ENCODE measurements around the gene INSL3. TPM values are rescaled to one million over a fixed set of nuclear protein-coding genes. Genes with fewer than 3 reads are reported as not detected.

INSL3 gene
- total and polyA plus RNA-seq, 2 of the 13 experiments (the other 11 are each of a cell fraction or from before 2014, with no cell fraction given) = 0.30 TPM; not detected in 1

- Histone ChIP-seq H3K4me2 (ENCODE audit: low read depth, low read length) (peak overlapping the region; percentile 75), H3K27ac (ENCODE audit: extremely low read length, insufficient read depth, low read length) (peak overlapping the region; percentile 59), H3K4me3 (replicated peaks in 1 of 3; ENCODE audit: insufficient read depth in 1 of 3, low read depth in 2 of 3, low read length in 3 of 3) (peak overlapping the region; percentile 64 to 79 (median 66); a peak in 5 of 6 replicates), H3K27me3 (ENCODE audit: control insufficient read depth in 1 of 2, insufficient read depth in 2 of 2, low read length in 2 of 2) (peaks cover 0 to 15% of the 10 kb centered on the region in 2 experiments; a peak in 1 of 5 replicates), H3K9ac (ENCODE audit: insufficient read depth, low read depth, low read length) (peak overlapping the region; percentile 70; the same call in 1 of the 2 replicates), H3K79me2 (ENCODE audit: insufficient read depth, low read length) (no peaks in the 10 kb centered on the region), H2AFZ (ENCODE audit: low read length) (no peak overlapping the region), H3K36me3 (replicated peaks in 1 of 2; ENCODE audit: control insufficient read depth in 1 of 2, insufficient read depth in 2 of 2, low read length in 2 of 2) (no peaks in the 10 kb centered on the region), H3K4me1 (ENCODE audit: insufficient read depth, low read length) (peaks cover 55% of the 10 kb centered on the region), H3K9me3 (ENCODE audit: low read length) (no peaks in the 10 kb centered on the region), H4K20me1 (ENCODE audit: insufficient read depth, low read length) (no peaks in the 10 kb centered on the region)
- DNase-seq (ENCODE audit: low spot score) (peak; percentile 45), FAIRE-seq (no peak), ATAC-seq (peak; percentile 41)
- ChIA-PET CTCF (ENCODE audit: low intra/inter-chr PET ratio, low total read pairs) (no interaction called here), POLR2A (interaction anchor here (1.7 to 3.8 kb wide), 4 partner anchors 8 to 68 kb away, joined by 4 to 24 read pairs (median 6); partner anchors contain the start of genes JAK3 and RPL18A)
- 14% methylated on average over 5 of the region's 6 CpGs for WGBS (ENCODE audit: low lambda C conversion rate)
- BruUV-seq (replicated peaks) = no TSS peak
- in situ Hi-C loops (cut with HindIII; ENCODE audit: extremely low pct_ligation_motif_present, low pct_unique_long_range_greater_than_20kb) (loop anchor here (5.0 kb wide), 1 partner anchor 51 kb away; the partner anchor contains the start of gene JAK3), intact Hi-C loops (cut with micrococcal nuclease; ENCODE audit: unreplicated experiment) (no loop called here)
- TF ChIP-seq ZNF567 (CRISPR knock-in tag; IDR thresholded peaks at IDR 0.05; ENCODE audit: borderline replicate concordance) = no peak
- no peak for TF ChIP-seq PHB2 (IDR thresholded peaks at IDR 0.05; ENCODE audit: partially characterized antibody)
- no peak for TF ChIP-seq ZNF484 (CRISPR knock-in tag; IDR thresholded peaks at IDR 0.05; ENCODE audit: borderline replicate concordance, low read depth)
- TF ChIP-seq ZBTB21 (CRISPR knock-in tag; IDR thresholded peaks at IDR 0.05) = no peak
- no peak for TF ChIP-seq SMARCC2 (IDR thresholded peaks at IDR 0.05)
- TF ChIP-seq, protein P1, sequence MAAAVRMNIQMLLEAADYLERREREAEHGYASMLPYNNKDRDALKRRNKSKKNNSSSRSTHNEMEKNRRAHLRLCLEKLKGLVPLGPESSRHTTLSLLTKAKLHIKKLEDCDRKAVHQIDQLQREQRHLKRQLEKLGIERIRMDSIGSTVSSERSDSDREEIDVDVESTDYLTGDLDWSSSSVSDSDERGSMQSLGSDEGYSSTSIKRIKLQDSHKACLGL (CRISPR knock-in tag; IDR thresholded peaks at IDR 0.05) = no peak
- TF ChIP-seq, protein P2, sequence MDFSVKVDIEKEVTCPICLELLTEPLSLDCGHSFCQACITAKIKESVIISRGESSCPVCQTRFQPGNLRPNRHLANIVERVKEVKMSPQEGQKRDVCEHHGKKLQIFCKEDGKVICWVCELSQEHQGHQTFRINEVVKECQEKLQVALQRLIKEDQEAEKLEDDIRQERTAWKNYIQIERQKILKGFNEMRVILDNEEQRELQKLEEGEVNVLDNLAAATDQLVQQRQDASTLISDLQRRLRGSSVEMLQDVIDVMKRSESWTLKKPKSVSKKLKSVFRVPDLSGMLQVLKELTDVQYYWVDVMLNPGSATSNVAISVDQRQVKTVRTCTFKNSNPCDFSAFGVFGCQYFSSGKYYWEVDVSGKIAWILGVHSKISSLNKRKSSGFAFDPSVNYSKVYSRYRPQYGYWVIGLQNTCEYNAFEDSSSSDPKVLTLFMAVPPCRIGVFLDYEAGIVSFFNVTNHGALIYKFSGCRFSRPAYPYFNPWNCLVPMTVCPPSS (IDR thresholded peaks at IDR 0.05) = no peak
- TF ChIP-seq NFIB (CRISPR knock-in tag; IDR thresholded peaks at IDR 0.05; ENCODE audit: borderline replicate concordance) = no peak
- no peak for TF ChIP-seq FOXP1 (IDR thresholded peaks at IDR 0.05)
- TF ChIP-seq FOXP1 (CRISPR knock-in tag; IDR thresholded peaks at IDR 0.05) = peak; percentile 17; the same call in 1 of the 2 replicates
- TF ChIP-seq BORCS8-MEF2B (CRISPR knock-in tag; IDR thresholded peaks at IDR 0.05) = no peak
- no peak for TF ChIP-seq ZNF552 (CRISPR knock-in tag; IDR thresholded peaks at IDR 0.05; ENCODE audit: borderline replicate concordance)
- TF ChIP-seq ZNF136 (CRISPR knock-in tag; IDR thresholded peaks at IDR 0.05; ENCODE audit: low read depth) = no peak
- TF ChIP-seq FIP1L1 (IDR thresholded peaks at IDR 0.05; ENCODE audit: borderline replicate concordance, insufficient read depth, low read depth, low read length) = no peak
- peak; percentile 58; the same call in 1 of the 2 replicates for TF ChIP-seq ESRRA (CRISPR knock-in tag; IDR thresholded peaks at IDR 0.05; ENCODE audit: low read depth)
- TF ChIP-seq HNRNPLL (IDR thresholded peaks at IDR 0.05; ENCODE audit: low read depth, low read length, poor library complexity, severe bottlenecking) = no peak
- TF ChIP-seq, protein P3, sequence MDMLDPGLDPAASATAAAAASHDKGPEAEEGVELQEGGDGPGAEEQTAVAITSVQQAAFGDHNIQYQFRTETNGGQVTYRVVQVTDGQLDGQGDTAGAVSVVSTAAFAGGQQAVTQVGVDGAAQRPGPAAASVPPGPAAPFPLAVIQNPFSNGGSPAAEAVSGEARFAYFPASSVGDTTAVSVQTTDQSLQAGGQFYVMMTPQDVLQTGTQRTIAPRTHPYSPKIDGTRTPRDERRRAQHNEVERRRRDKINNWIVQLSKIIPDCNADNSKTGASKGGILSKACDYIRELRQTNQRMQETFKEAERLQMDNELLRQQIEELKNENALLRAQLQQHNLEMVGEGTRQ (IDR thresholded peaks at IDR 0.05; ENCODE audit: low read depth, low read length) = no peak
- TF ChIP-seq, protein P3 (CRISPR knock-in tag; IDR thresholded peaks at IDR 0.05; ENCODE audit: borderline replicate concordance) = no peak
- TF ChIP-seq PLRG1 (conservative IDR thresholded peaks at IDR 0.05) = no peak
- no peak for TF ChIP-seq CBX2 (IDR thresholded peaks at IDR 0.05; ENCODE audit: low read depth, low read length)
- TF ChIP-seq CBX2 (CRISPR knock-in tag; IDR thresholded peaks at IDR 0.05; ENCODE audit: low read depth) = no peak
- no peak for TF ChIP-seq ARID2 (CRISPR knock-in tag; IDR thresholded peaks at IDR 0.05; ENCODE audit: borderline replicate concordance)
These were observed 25.1 kb downstream of the INSL3 start for GRCh38 chr19:17796013-17796837.
